HG03060 (cell line): ENCODE measurements around the gene TSPOAP1.

Experiments
- ATAC-seq: cut with Tn5 transposase; IDR thresholded peaks from one replicate; pipeline ENCODE4 v1.9.1; 2021; ENCODE audit warnings: low read depth, moderate number of reproducible peaks; ENCODE audit not compliant: unreplicated experiment

TSPOAP1 gene

DNA sequence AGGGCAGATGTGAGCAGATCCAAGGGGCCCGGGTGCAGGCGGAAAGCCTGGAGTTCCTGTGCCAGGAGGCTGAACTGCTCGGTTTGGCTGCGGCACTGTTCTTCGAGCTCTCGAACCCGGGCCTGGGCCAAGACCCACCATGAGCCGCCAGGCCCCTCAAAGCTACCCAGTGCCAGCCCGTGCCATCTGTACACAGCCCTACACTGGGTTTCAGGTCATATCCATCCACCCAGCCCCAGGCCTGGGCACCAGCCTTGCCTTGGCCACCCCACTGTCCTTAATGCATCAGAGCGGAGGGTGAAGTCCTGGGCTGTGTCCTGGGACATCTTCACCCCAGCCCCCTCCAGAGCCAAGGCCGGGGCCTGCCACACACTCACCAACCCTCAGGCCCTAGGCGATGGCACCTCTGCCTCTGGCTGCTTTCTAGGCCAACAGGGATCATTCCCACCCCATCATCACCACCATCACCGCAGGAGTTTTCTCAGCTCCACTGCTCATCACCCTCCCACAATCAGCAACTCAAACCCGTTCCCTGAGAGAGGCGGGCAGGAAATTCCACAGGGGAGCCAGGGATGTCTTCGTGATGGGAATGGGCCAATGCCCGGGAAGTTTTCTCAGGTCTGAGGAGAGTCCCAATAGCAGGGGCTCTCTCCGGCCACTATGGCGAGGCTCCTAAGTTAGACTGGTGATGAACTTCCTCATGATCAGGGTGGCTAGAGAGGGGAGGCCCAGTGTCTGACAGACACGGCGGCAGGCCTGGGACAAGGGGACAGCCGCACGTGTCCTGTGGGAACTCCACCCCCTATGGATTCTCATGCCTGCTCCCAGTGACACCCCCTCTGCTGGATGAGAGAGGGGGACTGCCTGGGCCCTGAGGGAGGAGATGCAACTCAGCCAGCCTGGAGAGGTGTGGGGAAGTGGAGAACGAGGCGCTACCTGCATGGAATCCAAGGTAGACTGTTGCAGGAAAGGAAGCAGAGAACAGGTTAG, 9.1 kb downstream of the TSPOAP1 start:
- ATAC-seq: no peak

DNA sequence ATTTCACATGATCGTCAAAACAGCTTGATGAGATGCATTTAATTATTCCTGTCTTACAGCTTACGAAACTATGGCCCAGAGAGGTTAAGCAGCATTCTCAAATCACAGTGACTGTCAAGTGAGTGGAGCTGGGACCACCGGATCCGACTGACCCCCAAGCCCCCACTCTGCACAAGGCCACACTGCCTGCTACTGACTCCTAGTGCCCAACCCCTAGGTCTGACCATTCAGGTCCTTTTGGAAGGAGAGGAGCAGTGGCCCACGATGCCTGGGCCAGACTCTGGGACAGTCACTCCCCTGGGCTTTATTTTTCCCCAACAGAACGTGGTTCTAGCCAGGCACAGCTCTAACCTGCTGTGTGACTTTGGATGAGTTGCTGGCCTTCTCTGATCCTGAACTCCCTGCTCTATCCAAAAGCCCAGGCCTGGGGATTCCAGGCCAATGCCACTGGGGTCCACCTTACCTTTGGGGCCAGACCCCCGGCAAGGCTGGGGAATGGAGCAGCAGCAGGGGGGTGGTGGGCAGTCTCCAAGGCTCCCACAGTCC, 9.9 kb downstream of the TSPOAP1 start:
- ATAC-seq: no peak

DNA sequence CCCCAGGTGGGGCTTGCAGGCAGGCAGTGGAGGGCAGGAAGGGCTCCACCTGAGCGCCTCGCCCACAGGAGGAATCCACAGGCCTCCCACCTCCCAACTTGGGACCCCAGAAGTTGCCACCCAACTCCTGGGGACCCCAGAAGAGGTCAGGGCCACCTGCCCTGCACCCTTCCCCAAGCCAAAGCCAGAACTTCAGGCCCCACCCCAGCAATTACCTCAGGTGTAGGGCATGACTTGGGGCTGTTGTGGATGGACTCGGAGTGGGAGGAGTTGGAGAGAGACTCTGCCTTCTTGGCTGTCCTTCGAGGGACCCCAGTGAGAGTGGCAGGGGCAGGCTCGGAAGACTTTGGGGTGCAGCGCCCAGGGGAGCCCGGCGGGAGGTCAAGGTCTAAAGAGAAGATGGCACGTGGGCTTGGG, 10.5 kb downstream of the TSPOAP1 start:
- ATAC-seq: no peak

DNA sequence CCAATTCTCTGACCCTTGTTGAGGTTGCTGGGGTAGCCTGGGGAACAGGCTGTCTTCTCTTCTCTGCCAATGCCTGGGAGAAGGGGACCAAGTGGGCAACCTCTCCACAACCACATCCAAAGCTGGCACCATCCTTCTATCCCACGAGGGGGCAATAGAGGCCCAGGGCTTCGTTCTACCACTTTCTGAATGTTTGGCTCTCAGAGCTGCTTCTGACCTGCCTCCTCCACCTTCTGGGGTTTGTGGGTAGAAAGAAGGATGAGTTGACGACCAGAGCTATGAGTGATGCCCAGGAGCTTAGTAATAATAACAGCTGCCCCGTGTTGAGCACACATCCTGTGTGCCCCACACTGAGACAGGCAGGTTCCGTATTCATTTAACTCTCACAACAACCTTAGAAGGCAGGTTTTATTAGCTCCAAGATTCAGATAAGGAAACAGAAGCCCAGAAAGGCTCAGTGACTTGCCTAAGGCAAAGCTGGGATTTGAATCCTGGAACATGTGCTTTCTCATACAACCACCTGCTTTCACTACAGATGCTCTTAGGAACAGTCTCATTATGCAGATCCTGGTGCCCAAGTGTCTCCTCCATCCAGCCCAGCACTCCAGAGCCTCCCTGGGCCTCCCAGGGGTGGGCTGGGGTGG, 11.1 kb downstream of the TSPOAP1 start:
- ATAC-seq: no peak

DNA sequence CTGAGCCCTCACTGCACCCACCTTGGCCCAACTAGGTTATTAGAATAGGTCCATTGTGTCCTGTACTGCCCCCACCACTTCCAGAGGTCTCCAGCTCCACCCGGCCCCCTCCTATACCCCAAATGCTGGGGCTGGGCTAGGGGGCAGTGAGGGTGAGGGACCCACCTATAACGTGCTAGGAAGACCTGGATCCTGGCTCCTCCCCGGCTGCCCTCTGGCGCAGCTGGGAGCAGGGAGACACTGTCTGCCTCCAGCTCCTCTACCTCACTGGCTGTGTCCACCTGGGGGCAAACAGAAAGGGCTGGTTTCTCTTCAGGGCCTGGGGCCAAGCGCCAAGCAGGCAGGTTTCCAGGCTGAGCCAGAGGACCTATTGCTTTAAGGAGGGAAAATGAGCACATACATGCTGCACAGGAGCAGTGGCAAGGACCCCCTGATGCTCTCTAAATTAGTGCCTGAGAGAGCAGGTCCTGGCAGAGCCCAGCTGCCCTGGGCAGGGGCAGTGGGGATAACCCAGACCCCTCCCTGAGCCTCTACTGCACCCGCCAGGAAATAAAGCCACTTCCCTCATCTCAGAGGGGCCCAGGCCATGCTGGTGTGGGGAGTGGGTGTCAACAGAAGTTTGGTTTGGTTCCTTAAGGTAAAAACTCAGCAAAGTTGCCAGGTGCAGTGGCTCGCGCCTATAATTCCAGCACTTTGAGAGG, 12.2 kb downstream of the TSPOAP1 start:
- ATAC-seq: no peak

DNA sequence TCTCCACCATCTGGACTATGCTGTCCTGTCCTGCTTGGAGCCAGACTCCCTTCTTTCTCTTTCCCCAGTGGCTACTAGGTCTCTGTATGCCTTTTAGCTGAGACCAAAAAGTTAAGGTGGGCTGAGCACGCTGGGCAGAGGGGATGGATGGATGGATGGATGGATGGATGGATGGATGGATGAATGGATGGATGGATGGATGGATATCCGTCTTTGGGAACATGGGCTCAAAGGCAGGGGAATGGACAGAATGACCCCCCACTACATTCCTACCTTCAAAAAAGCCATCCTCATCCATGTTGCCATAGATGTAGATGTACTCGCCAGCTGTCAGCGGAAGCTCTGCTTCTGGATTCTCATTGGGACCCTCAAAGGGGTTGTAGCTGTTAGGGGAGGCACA, 12.8 kb downstream of the TSPOAP1 start:
- no peak for ATAC-seq

DNA sequence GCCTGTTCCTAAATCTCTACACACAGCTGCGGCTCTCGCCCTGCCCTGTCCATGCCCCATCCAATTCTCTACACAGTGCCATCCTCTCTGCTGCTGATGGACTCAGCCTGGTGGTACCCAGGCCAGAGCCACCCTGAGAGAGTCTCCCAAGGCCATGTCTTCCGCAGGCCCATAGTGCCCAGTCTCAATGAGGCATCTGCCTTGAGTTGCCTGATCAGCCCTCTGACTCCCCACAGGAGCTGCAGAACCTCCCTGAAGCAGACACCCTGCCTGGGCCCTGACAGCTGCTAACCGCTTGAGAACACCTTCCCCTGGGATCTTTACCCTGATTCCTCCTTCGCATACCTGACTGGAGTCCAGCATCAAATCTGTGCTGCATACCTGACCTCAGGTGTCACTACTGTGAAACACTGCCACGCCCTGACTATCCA, 13.3 kb downstream of the TSPOAP1 start:
- ATAC-seq: no peak

DNA sequence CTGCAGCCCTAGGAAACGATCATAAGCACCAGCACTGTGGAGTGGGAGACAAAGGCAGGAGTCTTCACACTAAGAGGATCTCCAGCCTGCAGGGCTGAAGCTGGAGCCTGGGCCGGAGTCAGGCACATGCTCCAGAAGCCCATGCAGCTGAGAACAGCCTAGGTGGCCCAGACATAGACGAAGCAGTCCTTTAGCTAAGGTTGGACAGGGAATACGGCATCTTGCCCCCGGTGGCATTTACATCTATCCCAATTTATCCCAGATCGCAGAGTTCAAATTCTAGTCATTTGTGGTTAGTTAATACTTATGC, 13.9 kb downstream of the TSPOAP1 start:
- ATAC-seq: no peak

DNA sequence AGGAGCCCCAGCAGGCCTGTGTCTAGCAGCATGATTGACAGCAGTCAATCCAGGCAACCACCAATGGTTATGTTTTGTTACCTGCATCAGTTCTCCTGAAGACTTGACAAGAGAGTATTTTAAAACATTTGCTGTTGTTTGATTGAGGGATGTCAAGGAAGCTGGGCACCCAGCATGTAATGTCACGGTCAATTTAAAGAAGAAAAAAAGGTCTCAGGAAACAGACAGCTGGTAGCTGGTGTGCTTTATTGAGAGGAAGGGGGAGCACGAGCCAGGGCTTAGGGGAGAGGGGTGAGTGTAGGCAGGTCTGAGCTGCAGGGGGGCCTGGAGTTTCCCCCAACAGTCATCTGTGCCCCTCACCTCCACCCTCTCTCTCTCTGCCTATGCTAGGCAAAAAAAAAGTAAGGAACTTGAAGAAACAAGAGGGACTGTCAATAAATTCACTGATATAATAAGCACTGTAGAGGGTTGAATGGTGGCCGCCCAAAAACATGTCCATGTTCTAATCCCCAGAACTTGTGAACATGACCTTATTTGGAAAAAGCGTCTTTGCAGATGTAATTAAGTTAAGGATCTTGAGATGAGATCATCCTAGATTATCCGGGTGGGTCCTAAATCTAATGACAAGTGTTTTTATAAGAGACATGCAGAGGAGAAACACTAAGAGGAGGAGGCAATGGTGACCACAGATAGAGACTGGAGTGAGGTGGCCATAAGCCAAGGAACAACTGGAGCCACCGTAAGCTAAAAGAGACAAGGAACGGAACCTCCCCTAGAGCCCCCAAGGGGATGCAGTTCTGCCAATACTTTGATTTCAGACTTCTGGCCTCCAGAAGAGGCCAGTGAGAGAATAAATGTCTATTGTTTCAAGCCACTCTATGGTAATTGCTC, 14.5 kb downstream of the TSPOAP1 start:
- ATAC-seq: no peak

DNA sequence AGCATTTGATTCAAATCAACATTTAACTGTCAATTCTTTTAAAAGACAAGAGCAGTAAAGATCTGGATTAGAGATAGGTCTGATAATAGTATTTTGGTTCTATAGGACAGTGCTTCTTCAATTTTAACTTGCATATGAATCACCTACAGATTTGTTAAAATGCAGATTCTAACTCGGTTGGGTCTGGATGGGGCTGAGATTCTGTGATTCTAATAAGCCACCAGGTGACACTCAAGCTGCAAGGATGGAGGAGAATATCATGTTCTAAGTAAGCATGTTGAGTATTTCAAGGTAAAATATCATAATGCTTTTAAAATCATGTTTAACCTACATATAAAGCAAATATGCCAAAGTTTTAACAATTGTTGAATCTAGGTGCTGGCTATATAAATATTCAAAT, 15.8 kb downstream of the TSPOAP1 start:
- ATAC-seq: no peak

DNA sequence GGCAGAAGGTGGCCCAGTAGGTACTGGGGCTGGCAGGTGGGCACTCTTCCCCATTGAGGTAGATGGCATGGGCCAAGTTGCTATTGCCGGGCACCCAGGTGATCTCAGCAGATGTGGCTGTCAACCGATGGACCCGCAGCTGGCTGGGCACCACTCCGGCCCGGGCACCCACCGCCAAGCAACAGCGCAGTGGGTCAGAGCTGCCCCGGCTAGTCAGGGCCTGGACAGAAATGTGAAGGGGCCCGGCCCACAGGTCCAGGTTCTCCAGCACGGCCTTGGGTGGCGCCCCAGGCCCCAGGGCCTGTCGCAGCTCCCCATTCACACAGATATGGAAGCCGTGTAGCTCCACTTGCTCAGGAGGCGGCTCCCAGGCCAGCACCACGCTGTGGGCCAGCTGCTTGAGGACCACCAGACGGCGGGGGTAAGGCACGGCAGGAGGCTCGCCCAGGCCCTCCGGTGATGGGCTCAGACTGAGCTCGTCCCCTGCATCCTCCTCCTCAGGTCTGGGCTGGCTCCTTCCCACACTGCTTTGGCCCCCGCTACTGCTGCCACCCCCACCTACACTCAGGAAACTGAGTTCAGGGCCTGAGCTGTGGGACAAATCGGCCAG, 16.5 kb downstream of the TSPOAP1 start:
- no peak for ATAC-seq

DNA sequence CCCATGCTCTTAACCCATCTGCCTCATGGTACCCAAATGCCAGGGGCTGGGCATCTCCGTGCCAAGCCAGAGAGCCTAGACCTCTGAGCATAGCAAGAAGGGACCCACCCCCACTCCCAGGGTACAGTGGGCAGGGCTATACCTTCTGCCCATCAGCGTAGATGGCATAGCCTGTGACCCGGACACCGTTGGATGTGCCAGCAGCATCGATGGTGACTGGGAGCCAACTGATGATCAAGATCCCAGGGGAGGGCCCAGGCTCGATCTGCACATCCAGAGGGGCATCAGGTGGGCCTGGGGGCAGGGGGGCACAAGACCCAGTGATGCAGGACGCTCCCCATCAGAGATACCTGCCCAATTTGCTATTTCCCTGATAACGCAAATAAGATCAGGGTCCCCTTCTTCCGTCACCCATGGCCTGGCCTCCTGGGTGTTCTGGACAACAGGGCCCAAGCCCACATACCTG, 17.1 kb downstream of the TSPOAP1 start:
- ATAC-seq: no peak

DNA sequence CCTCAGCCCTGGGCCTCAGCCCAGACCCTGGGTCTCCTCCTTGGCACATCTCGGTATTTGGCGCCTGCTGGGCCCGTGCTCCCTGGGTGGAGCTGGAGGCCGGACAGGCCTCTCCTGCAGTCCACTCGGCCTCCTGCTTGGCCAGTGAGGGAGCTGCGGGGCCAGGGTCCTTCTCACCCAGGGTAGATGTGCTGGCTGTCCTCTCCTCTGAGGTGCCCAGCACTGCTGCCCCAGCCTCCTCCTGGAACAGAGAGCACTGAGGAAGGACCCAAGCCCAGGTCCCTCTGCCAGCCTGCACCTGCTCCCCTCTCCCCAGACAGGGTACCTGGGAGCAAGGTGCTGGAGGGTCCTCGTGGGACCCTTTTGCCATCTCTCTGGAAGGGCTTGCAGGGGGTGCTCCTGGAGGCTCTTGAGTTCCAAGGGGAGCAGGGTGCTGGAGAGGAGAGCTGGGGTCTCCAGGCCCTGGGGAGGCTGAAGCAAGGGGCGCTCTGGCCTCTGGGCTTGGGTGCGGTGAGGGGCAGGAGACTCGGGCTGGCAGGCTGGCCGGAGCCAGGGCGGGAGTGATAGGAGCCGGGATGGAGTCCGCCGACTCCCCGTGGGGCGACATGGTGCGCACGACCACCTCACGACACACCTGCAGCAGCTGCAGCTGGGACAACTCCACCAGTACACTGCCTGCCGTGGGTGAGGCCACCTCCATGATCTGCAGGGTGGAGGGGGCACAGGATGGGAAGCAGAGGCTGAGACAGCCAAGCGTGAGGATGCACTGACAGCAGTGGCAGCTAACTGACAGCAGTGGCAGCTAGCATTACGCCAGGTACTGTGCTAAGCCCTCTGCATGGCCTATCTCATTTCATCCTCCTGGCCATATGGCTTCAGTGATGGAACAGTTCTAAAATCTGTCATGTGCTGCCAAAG, 17.8 kb downstream of the TSPOAP1 start:
- ATAC-seq: no peak

DNA sequence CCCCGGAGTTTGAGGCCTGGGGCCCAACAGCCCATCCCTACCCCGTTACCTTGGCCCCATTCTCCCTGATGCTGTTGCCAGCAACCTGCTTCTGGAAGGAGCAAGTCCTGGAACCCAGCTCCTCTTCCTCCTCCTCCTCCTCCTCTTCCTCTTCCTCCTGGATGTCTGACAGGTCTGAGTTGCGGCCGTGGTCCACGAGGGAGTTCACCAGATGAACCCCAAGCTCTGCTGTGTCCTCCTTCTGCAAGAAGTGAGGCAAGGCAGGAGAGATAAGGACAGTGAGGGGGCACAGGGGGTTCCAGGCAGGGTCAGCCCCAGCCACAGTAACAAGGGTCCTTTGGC, 18.7 kb downstream of the TSPOAP1 start:
- no peak for ATAC-seq

DNA sequence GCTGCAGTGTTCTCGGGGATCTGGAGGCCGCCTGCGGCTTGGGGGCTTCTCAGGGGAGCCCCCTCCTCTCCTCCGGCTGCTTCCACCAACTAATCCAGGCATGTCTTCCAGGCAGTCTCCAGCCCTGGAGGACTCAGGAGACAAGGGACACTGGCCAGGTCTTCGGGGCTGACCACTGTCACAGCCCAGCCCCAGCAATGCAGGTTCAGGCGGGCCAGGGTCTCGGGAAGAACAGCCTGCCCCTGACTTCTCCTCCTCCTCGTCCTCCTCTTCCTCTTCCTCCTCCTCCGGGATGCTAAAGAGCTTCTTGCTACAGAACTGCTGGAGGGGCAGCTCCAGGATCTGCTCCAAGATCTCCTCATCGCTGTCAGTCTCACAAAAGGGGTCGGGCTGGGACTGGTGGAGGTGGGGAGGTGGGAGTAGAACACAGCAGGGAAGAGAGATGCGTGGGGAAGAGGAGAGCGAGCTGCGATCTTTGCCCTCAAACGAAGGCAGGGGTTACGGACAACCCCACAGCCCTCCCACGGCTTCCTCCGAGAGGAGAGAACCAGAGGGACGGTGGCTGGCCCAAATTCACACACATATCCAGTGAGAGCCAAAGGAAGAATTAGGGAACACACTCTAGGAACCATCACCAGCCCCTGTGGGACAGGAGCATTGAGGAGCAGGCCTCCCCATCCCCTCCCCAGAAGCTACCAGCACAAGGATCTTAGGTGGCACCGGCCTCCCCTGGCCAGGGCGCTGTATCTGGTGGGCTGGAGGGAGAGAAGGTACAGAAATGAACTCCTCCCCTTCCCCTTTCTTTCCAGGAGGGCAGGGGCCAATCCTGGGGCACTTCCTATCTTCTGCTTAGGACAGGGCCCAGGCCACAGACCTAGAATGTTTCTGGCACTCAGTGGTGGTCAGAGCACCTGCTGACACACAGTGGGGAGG, 19.3 kb downstream of the TSPOAP1 start:
- ATAC-seq: no peak

DNA sequence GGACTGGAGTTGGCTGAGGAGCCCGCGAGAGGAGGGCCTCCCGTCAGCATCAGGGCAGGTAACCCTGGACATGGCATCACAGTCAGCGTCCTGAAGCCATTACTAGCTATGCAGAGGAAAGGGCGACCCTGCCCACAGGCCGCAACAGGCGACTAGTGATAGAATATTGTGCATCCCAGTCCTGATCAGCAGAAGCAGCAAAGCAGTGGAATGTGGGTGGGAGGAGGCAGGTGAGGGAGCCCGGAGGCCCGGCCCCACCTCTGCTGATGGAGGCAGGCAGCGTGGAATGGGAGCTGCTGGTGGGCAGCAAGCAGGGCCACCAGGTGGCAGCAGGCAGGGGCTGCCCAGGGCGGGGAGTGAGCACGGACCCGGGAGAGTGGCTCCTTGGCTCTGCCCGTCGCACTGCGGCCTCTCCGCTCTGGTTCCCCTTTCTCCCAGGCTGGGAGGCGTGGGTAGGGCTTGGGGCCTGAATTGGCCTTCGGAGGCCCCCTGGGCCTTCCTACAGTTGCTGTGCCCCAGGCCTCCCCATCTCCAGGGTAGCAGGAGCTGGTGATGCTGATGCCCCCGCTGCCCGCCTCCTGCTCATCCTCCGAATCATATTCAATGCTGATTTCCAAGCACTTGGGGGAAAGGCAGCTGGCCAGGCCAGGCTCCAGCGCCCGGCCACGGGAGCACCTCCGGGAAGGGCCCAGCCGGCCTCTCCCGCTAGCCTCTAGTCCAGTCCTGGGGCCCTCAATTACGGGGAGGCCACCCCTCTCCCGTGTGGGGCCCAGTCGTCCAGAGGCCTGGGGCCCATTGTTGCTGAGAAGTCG, 20.2 kb downstream of the TSPOAP1 start:
- no peak for ATAC-seq
